Cardiac atrium fibroblast (primary cell): ENCODE results near the gene FAM43A. TPM values are rescaled to one million over a fixed set of nuclear protein-coding genes. Genes with fewer than 3 reads are reported as not detected.

Experiments
- total RNA-seq: library from RNA; depleted of rRNA; stranded (reverse); fragments of >200 nt; gene quantifications from 2 replicates; pipeline ENCODE4 v1.2.3, GENCODE V29; 2015

The FAM43A gene
- total RNA-seq, result 52.8 and 68.4 TPM in 2 replicates

GRCh38 chr3:194685718-194686413 lies at the start of gene FAM43A:
TSS of gene FAM43A (plus strand) at chr3:194685883. CDS start at chr3:194686827, 944 bp downstream.

GRCh38 chr3:194671900-194672808 lies 13.5 kb upstream of the FAM43A start, which contains the start of gene LSG1:
TSS of gene LSG1 (minus strand) at chr3:194672191. CDS start at chr3:194672162, 29 bp downstream.

Other genes with a start within 250 kb of the FAM43A start
- gene ATP13A3, start 198.9 kb upstream of the FAM43A start, total RNA-seq, result 581 and 1,215 TPM in 2 replicates
- gene TMEM44, start 52.5 kb upstream of the FAM43A start, total RNA-seq, result 41.1 and 42.8 TPM in 2 replicates
- 15.5 and 27.1 TPM in 2 replicates for gene LSG1, start 13.7 kb upstream of the FAM43A start, total RNA-seq